ENCODE data around the gene SUMO3. TPM values are rescaled to one million over a fixed set of nuclear protein-coding genes. Genes with fewer than 3 reads are reported as not detected.

SUMO3 gene
- total RNA-seq, 1 experiment from 2014 or later, result 82.9 TPM

- no peak overlapping the region for H3K14ac ChIP-seq (ENCODE audit: insufficient read depth, low read length)
- Mint-ChIP-seq H3K27ac (no peak overlapping the region; a peak in 2 of 7 replicates), H3K4me3 (no peak overlapping the region), H3K9me3 (no peaks in the 10 kb centered on the region), H3K27me3 (ENCODE audit: low read depth) (peaks cover 3% of the 10 kb centered on the region; the same call in 1 of the 2 replicates), H3K36me3 (ENCODE audit: insufficient read depth in 1 of 3, low read depth in 3 of 3) (no peaks in the 10 kb centered on the region), H3K4me1 (peaks cover 3 to 8% of the 10 kb centered on the region in 2 experiments; a peak in 2 of 4 replicates)
- H3T11ph ChIP-seq (ENCODE audit: low read length), result no peak overlapping the region
- H3K9ac ChIP-seq (ENCODE audit: extremely low read depth, insufficient read length, low read length), result no peak overlapping the region
- no peaks in the 10 kb centered on the region for H3K9me3 ChIP-seq (ENCODE audit: control insufficient read depth, low read depth, low read length)
- no peak overlapping the region for H3K4me2 ChIP-seq (ENCODE audit: insufficient read depth, insufficient read length, low read length)
- no peaks in the 10 kb centered on the region for H3K23me2 ChIP-seq (ENCODE audit: insufficient read length, low read depth, low read length, poor library complexity, severe bottlenecking)
- H3K4ac ChIP-seq (ENCODE audit: low read depth, low read length), result no peak overlapping the region
- no peak overlapping the region for H2AFZ ChIP-seq (ENCODE audit: low read length)
- no peak overlapping the region for H3K56ac ChIP-seq (ENCODE audit: insufficient read length, low read depth, low read length)
- H3K18ac ChIP-seq (ENCODE audit: insufficient read length, low read depth, low read length), result no peak overlapping the region
- no peak overlapping the region for H2BK5ac ChIP-seq (ENCODE audit: insufficient read length, low read length)
- no peak for DNase-seq
- H3K79me2 ChIP-seq (ENCODE audit: insufficient read depth, low read length), result no peaks in the 10 kb centered on the region
- no peak overlapping the region for H2BK12ac ChIP-seq (ENCODE audit: insufficient read length, low read depth, low read length)
- H2AK5ac ChIP-seq (ENCODE audit: insufficient read length, low read length), result no peak overlapping the region
- no peaks in the 10 kb centered on the region for H3K79me1 ChIP-seq (ENCODE audit: insufficient read depth, low read depth, low read length, poor library complexity, severe bottlenecking)
- H4K8ac ChIP-seq (replicated peaks; ENCODE audit: insufficient read length, low read depth, low read length), result no peak overlapping the region
- WGBS (ENCODE audit: extremely low coverage, insufficient read length, low lambda C conversion rate), result no CpG with 5 or more reads among the region's 9 CpGs
- no peak overlapping the region for H4K5ac ChIP-seq (ENCODE audit: insufficient read length, low read depth, low read length)
- H4K91ac ChIP-seq (ENCODE audit: insufficient read length, low read depth, low read length), result no peak overlapping the region
- H3K27me3 ChIP-seq (ENCODE audit: insufficient read depth, low read length), result no peaks in the 10 kb centered on the region
- no peaks in the 10 kb centered on the region for H4K20me1 ChIP-seq (ENCODE audit: control insufficient read depth, insufficient read depth, insufficient read length)
- no peak overlapping the region for H2BK15ac ChIP-seq (ENCODE audit: low read depth, low read length)
- H3K23ac ChIP-seq (ENCODE audit: insufficient read length, low read depth, low read length), result no peak overlapping the region
- H2BK20ac ChIP-seq (ENCODE audit: low read depth, low read length, poor library complexity, severe bottlenecking), result no peak overlapping the region
- no peak overlapping the region for H3K27ac ChIP-seq (ENCODE audit: insufficient read length, low read depth, low read length)
- no peak overlapping the region for H2BK120ac ChIP-seq (ENCODE audit: low read depth, low read length, poor library complexity, severe bottlenecking)
- H3K4me1 ChIP-seq (ENCODE audit: insufficient read depth, low read length), result no peaks in the 10 kb centered on the region
- TF ChIP-seq, protein P1, sequence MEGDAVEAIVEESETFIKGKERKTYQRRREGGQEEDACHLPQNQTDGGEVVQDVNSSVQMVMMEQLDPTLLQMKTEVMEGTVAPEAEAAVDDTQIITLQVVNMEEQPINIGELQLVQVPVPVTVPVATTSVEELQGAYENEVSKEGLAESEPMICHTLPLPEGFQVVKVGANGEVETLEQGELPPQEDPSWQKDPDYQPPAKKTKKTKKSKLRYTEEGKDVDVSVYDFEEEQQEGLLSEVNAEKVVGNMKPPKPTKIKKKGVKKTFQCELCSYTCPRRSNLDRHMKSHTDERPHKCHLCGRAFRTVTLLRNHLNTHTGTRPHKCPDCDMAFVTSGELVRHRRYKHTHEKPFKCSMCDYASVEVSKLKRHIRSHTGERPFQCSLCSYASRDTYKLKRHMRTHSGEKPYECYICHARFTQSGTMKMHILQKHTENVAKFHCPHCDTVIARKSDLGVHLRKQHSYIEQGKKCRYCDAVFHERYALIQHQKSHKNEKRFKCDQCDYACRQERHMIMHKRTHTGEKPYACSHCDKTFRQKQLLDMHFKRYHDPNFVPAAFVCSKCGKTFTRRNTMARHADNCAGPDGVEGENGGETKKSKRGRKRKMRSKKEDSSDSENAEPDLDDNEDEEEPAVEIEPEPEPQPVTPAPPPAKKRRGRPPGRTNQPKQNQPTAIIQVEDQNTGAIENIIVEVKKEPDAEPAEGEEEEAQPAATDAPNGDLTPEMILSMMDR (conservative IDR thresholded peaks at IDR 0.05), result no peak
Observed at GRCh38 chr21:44838951-44839350, 21.1 kb upstream of the SUMO3 start.
